ENCODE data around the gene QRICH2.
A peak's percentile ranks its signal among the peaks of the same experiment; 100 is the strongest.
"Not testable (repeated sequence)": the region's sequence is repeated elsewhere in the genome, so short reads cannot be mapped to it uniquely, and the experiment has no call there.

The QRICH2 gene, protein sequence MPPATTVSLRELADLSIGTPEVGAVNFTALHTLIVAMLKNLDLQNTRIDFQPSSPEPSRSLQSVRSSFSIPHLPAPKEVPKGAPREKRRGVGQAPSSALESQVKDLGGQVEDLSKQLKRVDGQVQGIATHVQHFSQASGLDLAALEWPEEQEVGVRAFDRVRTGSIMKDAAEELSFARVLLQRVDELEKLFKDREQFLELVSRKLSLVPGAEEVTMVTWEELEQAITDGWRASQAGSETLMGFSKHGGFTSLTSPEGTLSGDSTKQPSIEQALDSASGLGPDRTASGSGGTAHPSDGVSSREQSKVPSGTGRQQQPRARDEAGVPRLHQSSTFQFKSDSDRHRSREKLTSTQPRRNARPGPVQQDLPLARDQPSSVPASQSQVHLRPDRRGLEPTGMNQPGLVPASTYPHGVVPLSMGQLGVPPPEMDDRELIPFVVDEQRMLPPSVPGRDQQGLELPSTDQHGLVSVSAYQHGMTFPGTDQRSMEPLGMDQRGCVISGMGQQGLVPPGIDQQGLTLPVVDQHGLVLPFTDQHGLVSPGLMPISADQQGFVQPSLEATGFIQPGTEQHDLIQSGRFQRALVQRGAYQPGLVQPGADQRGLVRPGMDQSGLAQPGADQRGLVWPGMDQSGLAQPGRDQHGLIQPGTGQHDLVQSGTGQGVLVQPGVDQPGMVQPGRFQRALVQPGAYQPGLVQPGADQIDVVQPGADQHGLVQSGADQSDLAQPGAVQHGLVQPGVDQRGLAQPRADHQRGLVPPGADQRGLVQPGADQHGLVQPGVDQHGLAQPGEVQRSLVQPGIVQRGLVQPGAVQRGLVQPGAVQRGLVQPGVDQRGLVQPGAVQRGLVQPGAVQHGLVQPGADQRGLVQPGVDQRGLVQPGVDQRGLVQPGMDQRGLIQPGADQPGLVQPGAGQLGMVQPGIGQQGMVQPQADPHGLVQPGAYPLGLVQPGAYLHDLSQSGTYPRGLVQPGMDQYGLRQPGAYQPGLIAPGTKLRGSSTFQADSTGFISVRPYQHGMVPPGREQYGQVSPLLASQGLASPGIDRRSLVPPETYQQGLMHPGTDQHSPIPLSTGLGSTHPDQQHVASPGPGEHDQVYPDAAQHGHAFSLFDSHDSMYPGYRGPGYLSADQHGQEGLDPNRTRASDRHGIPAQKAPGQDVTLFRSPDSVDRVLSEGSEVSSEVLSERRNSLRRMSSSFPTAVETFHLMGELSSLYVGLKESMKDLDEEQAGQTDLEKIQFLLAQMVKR (N-terminal part only)

DNA sequence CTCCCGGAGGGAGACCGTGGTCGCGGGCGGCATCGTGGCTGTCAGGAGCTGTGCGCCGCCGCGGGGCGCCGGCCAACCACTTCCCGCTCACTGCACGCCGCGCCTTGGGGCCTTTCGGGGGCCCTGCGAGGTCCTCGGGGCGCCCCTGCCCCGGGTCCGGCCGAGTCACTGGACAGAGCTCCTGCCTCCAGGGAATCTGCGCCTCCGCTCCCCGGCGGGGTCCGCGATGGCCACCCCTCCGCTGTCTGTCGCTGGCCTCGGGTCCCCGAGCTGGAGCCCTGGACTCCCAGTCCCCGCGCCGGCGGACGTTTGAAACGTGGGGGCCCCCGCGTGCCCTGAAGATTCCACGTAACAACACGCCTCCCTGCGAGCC is at the start of gene QRICH2:
QRICH2 (minus strand) TSS at position 311 of the 373 bp plus-strand sequence; CDS start at position 33, 278 bp downstream.
- no peak for DNase-seq (ENCODE audit: low spot score)

DNA sequence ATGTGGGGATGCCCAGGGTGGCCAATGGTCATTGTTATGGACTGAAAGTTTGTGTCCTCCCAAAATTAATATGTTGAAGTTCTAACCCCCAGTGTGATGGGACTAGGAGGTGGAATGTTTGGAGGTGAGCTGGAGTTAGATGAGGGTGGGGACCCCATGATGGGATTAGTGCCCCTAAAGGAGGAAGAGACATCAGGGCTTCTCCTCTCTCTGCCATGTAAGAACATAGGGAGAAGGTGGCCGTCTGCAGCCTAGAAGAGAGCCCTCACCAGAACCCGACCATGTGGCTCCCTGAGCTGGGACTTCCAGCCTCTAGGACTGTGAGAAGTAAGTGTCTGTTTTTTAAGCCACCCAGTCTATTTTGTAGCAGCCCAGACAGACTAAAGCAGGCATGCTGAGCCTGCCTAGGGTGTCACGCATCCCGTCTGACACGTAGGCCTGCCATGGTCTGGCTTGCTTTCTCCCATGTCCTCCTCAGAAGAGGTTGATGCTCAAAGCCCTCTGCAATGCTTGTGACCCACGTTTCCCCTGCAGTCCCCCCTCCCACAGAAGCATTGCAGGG is 49.6 kb upstream of the QRICH2 start:
- no peak for DNase-seq (ENCODE audit: low spot score)

DNA sequence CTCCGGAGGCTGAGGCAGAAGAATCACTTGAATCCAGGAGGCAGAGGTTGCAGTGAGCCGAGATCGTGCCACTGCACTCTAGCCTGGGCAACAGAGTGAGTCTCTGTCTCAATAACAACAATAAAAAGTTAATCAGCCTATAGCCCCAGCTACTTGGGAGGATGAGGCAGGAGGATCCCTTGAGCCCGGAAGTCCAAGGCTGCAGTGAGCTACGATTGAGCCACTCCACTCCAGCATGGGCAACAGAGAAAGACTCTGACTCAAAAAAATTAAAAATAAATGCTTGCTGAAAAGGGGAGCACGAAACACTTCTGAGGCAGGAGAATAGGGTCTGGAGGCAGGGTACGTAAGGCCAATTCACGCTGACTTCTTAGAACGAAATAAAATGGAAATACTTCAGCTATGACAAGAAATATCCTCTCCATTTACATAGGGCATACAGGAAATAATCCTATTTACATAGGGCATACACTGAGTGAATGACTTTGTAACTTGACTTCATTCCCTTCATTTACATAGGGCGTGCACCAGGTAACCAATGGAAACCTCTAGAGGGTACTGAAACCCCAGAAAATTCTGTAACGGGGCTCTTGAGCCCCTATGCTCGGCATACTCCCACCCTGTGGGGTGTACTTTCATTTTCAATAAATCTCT is 48.9 kb upstream of the QRICH2 start:
- peak; percentile 37 for DNase-seq (ENCODE audit: low spot score)

DNA sequence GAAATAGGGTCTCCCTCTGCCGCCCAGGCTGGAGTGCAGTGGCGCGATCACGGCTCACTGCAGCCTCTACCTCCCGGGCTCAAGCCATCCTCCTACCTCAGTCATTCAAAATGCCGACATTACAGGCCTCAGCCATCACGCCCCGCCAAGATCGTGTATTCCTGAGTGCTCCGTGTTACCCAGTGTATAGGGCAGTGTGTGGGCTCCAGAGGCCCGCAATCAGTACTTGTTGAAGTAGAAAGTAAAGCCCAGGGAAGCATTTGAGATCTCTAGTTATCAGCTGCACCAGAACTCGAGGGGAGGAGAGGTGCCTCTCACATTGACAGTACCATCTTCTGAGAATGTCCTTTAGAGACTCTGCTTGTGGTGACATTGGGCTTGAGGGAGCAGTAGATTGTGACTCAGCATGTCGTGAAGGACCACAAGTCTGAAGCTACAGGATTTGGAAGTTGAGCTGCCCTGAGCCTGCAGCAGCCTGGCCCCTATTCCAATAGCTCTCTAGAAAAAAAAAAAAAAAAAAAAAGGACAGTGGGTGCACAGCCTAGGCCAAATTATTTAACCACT is 46.8 kb upstream of the QRICH2 start:
- DNase-seq (ENCODE audit: low spot score), result peak; percentile 31

DNA sequence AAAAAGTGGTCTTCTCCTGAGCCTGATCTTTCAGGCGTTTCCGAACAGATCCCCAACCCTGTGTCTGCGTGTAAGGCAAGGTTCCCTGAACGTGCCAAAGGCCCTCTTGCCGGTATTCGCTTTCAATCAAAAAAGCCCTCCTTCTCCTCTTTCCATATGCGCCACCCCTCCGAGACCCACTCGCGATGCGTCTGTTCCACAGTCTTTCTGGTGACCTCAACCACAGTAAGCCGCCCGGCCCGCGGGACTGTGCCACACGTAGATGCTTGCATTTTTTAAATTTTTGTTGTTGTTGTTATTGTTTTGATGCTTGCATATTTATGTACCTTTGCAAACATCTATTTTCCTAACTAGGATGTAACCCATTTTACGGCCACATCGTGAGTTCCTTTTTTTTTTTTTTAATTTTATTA is 46.2 kb upstream of the QRICH2 start:
- no peak for DNase-seq (ENCODE audit: low spot score)

DNA sequence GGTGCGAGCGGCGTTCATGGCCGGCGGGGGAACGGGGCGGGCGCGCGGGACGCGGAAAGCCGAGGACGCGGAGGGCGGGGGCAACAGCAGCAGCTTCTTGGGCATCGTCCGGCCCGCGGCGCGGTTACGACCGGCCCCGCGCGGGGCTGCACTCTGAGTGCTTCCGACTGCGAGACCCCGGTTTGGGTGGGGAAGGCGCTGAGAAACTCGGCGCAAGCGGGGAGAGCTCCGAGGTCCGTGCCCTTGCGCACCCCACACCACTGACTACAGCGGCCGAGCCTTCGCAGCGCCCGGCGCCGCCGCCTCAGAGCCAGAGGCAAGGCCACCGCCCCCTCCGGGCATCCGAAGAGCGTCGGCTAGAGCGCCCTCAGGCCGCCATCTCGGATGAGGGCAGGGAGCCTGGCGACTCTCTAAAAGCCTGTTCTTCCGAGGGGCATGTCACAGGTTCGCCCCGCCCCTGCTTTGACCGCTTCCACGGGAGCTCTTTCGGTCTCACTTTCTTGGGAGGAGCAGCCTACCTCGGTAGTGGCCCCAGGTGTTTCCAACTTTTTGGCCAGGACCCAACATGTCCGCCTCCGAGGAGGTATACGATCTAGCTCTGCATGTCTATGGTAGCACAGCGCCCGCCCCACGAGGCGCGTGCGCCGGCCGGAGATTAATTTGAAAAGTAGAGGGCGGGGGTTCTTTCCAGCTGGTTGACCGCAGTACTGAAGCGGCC is 45.7 kb upstream of the QRICH2 start, which contains the start of gene PRPSAP1:
PRPSAP1 (minus strand) TSS at position 318 of the 718 bp plus-strand sequence; CDS start at position 105, 213 bp downstream.
- DNase-seq (ENCODE audit: low spot score), result peak; percentile 93

DNA sequence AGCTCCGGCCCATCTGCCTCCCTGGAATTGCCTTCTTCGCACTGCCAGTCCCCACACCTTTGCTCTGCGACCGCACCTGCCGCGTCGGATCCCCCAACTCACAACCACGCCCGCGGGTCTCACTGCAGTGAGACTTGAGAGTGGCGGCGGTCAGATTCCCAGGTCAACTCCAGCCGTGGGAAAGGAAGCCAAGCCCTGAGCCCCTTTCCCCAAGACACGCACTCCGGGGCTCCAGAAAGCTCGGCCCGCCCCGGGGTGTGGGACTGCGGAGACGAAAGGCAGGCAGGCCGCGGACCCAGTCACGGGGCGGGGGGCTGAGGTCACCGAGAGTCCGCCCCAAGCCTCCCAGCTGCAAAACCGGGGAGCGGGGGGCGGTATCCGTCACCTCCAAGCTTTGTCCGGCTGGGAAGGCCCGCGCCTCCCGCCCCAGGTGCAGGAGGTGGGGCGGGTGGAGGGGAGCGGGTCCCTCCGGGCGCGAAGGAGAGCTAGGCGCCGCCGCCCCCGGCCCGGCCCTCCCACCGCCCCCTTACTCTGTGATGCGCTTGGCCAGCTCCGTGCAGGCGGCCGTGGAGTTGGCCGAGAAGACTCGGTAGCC is 45.0 kb upstream of the QRICH2 start:
- DNase-seq (ENCODE audit: low spot score), result peak; percentile 28

DNA sequence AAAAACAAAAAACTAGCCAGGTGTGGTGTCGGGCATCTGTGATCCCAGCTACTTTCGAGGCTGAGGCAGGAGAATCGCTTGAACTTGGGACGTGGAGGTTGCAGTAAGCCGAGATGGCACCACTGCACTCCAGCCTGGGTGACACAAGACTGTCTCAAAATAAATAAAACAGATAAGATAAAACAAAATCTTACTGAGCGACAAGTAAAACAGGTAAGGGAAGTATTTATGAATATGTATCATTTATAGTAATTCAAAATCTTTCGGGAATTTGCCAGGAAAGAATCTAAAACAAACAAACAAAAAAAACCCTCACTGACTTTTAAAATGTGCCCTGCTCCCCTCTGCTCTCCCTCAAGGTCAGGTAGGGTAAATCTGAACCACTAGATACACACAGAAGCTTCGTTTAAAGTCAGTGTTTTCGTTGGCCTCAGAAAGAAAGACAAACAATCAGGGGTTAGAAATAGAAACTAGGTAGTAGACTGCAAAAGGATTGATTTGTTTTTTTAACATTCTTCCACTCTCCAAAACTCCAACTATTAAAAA is 43.5 kb upstream of the QRICH2 start:
- DNase-seq (ENCODE audit: low spot score), result no peak

DNA sequence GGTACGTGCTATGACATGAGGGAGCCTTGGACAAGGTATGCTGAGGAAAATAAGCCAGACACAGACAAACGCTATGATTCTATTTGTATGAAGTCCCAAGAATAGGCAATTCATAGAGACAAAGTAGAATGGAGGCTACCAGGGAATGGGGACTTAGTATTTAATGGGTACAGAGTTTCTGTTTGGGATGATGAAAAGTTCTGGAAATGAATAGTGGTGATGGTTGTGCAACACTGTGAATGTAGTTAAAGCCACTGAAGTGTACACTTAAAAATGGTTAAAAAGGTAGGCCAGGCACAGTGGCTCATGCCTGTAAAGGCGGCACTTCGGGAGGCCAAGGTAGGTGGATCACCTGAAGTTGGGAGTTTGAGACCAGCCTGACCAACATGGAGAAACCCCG is 42.4 kb upstream of the QRICH2 start:
- DNase-seq (ENCODE audit: low spot score), result no peak

DNA sequence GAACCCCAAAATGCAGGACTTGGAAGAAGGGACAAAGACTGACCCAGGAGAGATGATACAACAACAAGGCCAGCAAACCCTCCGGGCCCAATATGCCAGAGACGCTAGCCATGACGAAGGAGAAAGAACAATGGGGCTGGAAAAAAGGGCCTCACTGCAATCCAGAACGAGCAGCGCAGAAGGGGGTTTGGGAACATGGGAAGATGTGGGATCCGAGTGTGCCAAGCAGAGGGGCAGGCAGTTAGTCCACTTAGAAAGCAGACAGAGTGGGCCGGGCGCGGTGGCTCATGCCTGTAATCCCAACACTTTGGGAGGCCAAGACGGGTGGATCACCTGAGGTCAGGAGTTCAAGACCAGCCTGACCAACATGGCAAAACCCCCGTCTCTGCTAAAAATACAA is 38.9 kb upstream of the QRICH2 start:
- not testable (repeated sequence) for DNase-seq (ENCODE audit: low spot score)

DNA sequence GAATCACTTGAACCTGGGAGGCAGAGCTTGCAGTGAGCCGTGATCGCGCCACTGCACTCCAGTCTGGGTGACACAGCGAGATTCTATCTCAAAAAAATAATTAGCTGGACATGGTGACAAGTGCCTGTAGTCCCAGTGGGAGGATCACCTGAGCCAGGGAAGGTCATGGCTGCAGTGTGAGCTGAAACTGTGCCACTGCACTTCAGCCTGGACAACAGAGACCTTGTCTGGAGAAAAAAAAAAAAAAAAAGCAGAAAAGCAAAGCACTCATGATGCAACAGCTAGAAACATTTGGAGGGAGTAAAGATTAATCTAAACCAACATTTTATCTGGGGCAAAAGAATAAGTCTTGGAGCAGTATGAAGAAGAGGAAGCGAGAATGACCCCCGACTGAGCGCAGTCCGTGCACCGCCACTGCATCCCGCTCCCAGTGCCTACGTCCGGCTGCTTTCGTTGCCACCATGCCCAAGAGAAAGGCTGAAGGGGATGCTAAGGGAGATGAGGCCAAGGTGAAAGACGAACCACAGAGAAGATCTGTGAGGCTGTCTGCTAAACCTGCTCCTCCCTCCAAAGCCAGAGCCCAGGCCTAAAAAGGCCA is 37.4 kb upstream of the QRICH2 start:
- no peak for DNase-seq (ENCODE audit: low spot score)

DNA sequence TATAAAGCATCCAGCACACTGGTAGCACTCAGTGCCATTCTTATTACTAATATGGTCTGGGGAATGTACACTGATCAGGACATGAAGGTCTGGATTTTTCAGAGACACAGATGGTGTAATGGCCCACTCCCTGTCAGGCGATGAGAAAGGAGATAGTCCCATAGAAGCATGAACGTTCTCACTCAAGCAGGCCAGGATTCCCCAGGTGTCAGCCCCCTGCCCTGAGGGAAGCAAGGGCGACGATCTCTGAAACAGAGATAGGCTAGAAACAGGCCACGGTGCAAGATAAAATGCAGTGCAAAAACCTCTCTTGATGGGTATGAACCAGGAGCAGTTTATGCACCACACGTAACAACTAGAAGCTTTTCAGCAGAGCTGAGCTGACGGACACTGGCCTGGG is 35.0 kb upstream of the QRICH2 start:
- no peak for DNase-seq (ENCODE audit: low spot score)

DNA sequence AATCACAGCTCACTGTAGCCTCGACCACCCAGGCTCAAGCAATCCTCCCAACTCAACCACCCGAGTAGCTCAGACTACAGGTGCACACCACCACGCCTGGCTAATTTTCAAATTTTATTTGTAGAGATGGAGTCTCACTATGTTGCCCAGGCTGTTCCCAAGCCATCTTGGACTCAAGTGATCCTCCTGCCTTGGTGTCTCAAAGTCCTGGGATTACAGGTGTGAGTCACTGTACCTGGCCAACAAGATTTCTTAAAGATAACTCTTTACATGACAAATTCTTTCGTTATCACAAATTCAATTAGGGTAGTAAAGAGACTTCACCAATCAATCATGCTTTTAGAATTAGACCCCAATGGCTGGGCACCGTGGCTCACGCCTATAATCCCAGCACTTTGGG is 33.2 kb upstream of the QRICH2 start:
- no peak for DNase-seq (ENCODE audit: low spot score)

DNA sequence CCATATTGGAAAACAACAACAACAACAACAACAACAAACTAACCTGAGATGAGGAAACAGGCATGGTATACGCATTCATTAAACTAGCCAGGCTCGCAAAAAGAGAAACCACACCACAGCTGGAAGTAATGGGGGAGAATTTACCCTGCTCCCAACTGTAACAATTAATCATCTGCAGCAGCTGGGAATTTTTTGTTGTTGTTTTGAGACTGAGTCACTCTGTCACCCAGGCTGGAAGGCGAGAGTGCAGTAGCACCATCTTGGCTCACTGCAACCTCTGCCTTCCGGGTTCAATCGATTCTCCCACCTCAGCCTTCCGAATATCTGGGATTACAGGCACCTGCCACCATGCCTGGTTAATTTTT is 29.3 kb upstream of the QRICH2 start:
- no peak for DNase-seq (ENCODE audit: low spot score)

DNA sequence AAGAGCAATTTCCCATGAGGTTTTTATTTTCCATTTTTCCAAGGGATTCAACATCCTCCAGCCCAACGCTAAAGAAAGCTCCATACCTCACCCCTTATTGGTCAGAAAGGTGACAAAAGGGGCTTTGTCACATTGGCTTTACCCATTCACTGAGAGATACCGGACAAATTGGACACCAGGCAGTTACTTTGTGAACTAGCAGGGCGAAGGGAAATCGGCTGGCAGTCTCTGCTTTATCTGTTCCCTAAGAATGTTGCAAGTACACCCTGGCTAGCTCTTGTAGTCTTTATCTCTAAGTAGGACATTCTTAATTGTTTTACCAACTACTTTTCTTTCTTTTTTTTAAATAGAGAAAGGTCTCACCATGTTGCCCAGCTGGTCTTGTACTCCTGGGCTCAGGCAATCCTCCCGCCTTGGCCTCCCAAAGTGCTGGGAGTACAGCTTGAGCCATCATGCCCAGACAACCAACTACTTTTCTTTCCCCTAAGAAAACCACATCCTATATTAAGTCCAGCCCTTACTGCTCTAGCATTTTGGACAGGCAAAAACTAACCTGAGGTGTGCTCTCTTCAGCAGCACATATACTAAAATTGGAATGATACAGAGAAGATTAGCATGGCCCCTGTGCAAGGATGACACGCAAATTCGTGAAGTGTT is 28.8 kb upstream of the QRICH2 start:
- DNase-seq (ENCODE audit: low spot score), result no peak

DNA sequence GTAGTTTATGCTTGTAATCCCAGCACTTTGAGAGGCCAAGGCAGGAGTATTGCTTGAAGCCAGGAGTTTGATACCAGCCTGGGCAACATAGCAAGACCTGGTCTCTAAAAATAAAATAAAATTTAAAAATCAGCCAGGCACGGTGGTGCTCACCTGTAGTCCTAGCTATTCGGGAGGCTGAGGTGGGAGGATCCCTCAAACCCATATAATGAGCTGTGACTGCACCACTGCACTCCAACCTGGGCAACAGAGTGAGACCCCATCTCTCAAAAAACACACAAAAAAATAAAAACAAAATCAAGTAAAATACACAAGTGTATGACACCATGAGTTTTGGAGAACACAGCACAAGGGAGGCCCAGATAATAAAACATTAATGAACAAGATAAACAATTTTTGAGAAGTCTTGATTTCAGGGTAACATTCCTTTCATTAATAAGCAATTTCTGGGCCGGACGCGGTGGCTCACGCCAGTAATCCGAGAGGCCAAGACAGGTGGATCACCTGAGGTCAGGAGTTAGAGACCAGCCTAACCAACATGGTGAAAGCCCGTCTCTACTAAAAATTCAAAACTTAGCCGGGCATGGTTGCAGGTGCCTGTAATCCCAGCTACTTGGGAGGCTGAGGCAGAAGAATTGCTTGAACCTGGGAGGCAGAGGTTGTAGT is 27.8 kb upstream of the QRICH2 start:
- no peak for DNase-seq (ENCODE audit: low spot score)

DNA sequence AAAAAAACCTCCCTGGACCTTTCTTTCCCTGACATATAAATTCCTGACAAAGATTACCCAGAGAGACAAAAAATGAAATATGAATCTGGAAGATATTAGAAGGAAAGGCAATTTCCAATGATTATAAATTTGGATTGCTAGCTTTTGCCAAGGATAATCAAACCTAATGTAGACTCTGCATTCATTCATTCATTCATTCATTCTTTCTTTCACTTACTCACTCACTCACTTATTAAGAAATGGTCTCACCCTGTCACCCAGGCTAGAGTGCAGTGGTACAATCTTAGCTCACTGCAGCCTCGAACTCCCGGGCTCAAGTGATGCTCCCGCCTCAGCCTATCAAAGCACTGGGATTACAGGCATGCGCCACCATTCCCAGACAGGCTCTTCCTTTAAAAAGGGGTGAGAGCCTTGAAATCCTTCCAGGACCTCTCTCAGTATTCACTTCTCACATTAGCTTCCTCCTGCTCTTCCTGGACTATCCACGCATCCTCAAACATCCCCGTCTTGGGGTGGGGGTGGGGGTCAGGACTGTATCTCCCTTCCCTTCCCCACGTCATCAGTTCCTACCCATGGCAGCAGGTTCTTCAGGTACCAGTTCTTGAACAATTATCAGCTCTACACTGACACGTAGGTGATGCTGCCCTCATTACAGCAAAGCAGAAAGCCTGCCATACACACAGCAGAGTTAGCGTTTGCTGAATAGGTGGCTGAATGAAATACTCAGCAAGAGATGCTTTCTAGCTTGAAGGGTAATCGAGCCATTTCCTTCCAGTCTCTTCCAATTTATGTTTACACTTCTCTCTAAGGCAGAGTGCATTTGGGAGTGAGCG is 25.8 kb upstream of the QRICH2 start:
- DNase-seq (ENCODE audit: low spot score), result no peak

Data from NAMALWA (cell line).